Measurements from ENCODE around the gene CYP24A1. TPM values are rescaled to one million over a fixed set of nuclear protein-coding genes. Genes with fewer than 3 reads are reported as not detected.

The CYP24A1 gene
- total RNA-seq, 2 donors from 2014 or later, result 0.13 TPM; not detected in 1

- Histone ChIP-seq H3K9ac (ENCODE audit: extremely low read depth, low read length, poor library complexity, severe bottlenecking) (no peak overlapping the region), H3K4me3 (ENCODE audit: low read length) (no peak overlapping the region), H3K27me3 (ENCODE audit: control insufficient read depth, insufficient read depth, low read length, poor library complexity, severe bottlenecking) (no peaks in the 10 kb centered on the region), H3K4me1 (ENCODE audit: control insufficient read depth, insufficient read depth, low read length) (peaks cover 13% of the 10 kb centered on the region), H3K9me3 (ENCODE audit: control insufficient read depth, low read length) (no peaks in the 10 kb centered on the region), H3K27ac (ENCODE audit: low read depth, low read length) (no peak overlapping the region), H3K36me3 (ENCODE audit: control insufficient read depth, insufficient read depth, low read length) (no peaks in the 10 kb centered on the region)
- DNase-seq, result no peak
- Mint-ChIP-seq H3K9me3 (peaks cover 9% of the 10 kb centered on the region), H3K27me3 (ENCODE audit: insufficient read depth) (no peaks in the 10 kb centered on the region), H3K4me1 (peaks cover 36% of the 10 kb centered on the region), H3K36me3 (ENCODE audit: low read depth) (no peaks in the 10 kb centered on the region), H3K27ac (peak overlapping the region; percentile 19), H3K4me3 (no peak overlapping the region)
- no peak for TF ChIP-seq CTCF (conservative IDR thresholded peaks at IDR 0.05)
- 81 to 88% methylated on average over 6 to 7 of the region's 7 CpGs for WGBS, 2 experiments (ENCODE audit: insufficient coverage in 1 of 2, insufficient read length in 1 of 2)
These were observed 66.0 kb downstream of the CYP24A1 start for GRCh38 chr20:54107600-54108325.

- Mint-ChIP-seq H3K36me3 (ENCODE audit: low read depth) (no peaks in the 10 kb centered on the region), H3K27ac (peak overlapping the region; percentile 19), H3K27me3 (ENCODE audit: insufficient read depth) (no peaks in the 10 kb centered on the region), H3K4me3 (no peak overlapping the region), H3K9me3 (peaks cover 9% of the 10 kb centered on the region), H3K4me1 (peaks cover 40% of the 10 kb centered on the region)
- no peaks in the 10 kb centered on the region for H3K9me3 ChIP-seq (ENCODE audit: control insufficient read depth, low read length)
- H3K9ac ChIP-seq (ENCODE audit: extremely low read depth, low read length, poor library complexity, severe bottlenecking), result no peak overlapping the region
- TF ChIP-seq CTCF (conservative IDR thresholded peaks at IDR 0.05), result no peak
- peaks cover 13% of the 10 kb centered on the region for H3K4me1 ChIP-seq (ENCODE audit: control insufficient read depth, insufficient read depth, low read length)
- H3K36me3 ChIP-seq (ENCODE audit: control insufficient read depth, insufficient read depth, low read length), result no peaks in the 10 kb centered on the region
- H3K27me3 ChIP-seq (ENCODE audit: control insufficient read depth, insufficient read depth, low read length, poor library complexity, severe bottlenecking), result no peaks in the 10 kb centered on the region
- no peak for DNase-seq
- no peak overlapping the region for H3K4me3 ChIP-seq (ENCODE audit: low read length)
- no peak overlapping the region for H3K27ac ChIP-seq (ENCODE audit: low read depth, low read length)
- WGBS, 2 experiments (ENCODE audit: insufficient coverage in 1 of 2, insufficient read length in 1 of 2), result 94% methylated on average over 2 of the region's 2 CpGs; no CpG with 5 or more reads in 1 of the 2 experiments
These were observed 66.6 kb downstream of the CYP24A1 start for GRCh38 chr20:54107181-54107580.

GRCh38 chr20:54106162-54106561, 67.6 kb downstream of the CYP24A1 start:
- 94% methylated on average over 2 of the region's 4 CpGs; no CpG with 5 or more reads in 1 of the 2 experiments for WGBS, 2 experiments (ENCODE audit: insufficient coverage in 1 of 2, insufficient read length in 1 of 2)
- Mint-ChIP-seq H3K36me3 (ENCODE audit: low read depth) (no peaks in the 10 kb centered on the region), H3K9me3 (no peaks in the 10 kb centered on the region), H3K27me3 (ENCODE audit: insufficient read depth) (no peaks in the 10 kb centered on the region), H3K4me3 (no peak overlapping the region), H3K4me1 (peaks cover 45% of the 10 kb centered on the region), H3K27ac (no peak overlapping the region)
- H3K9ac ChIP-seq (ENCODE audit: extremely low read depth, low read length, poor library complexity, severe bottlenecking), result no peak overlapping the region
- no peak overlapping the region for H3K27ac ChIP-seq (ENCODE audit: low read depth, low read length)
- no peaks in the 10 kb centered on the region for H3K36me3 ChIP-seq (ENCODE audit: control insufficient read depth, insufficient read depth, low read length)
- no peak for TF ChIP-seq CTCF (conservative IDR thresholded peaks at IDR 0.05)
- no peak for DNase-seq
- H3K4me3 ChIP-seq (ENCODE audit: low read length), result no peak overlapping the region
- peaks cover 13% of the 10 kb centered on the region for H3K4me1 ChIP-seq (ENCODE audit: control insufficient read depth, insufficient read depth, low read length)
- no peaks in the 10 kb centered on the region for H3K9me3 ChIP-seq (ENCODE audit: control insufficient read depth, low read length)
- H3K27me3 ChIP-seq (ENCODE audit: control insufficient read depth, insufficient read depth, low read length, poor library complexity, severe bottlenecking), result no peaks in the 10 kb centered on the region
